ENCODE data around the gene GPX7.
A peak's percentile ranks its signal among the peaks of the same experiment; 100 is the strongest.

The GPX7 gene

GRCh38 chr1:52631759-52632331 lies 29.7 kb downstream of the GPX7 start:
- peak; percentile 28 for DNase-seq

- DNase-seq: peak; percentile 84
Measured at GRCh38 chr1:52632732-52633290, 30.6 kb downstream of the GPX7 start, which contains the start of gene SHISAL2A. Gene SHISAL2A (plus strand): TSS chr1:52633168. CDS start chr1:52633494, 326 bp downstream.

- DNase-seq: peak; percentile 56
Measured at GRCh38 chr1:52633291-52633754, 31.2 kb downstream of the GPX7 start.

GRCh38 chr1:52634111-52634510 lies 31.9 kb downstream of the GPX7 start:
- DNase-seq: peak; percentile 44

- DNase-seq: peak; percentile 14
Measured at GRCh38 chr1:52635321-52636089, 33.3 kb downstream of the GPX7 start.

GRCh38 chr1:52636721-52637695 lies 34.8 kb downstream of the GPX7 start:
- DNase-seq: peak; percentile 79

- no peak for DNase-seq
Measured at GRCh38 chr1:52637946-52638345, 35.8 kb downstream of the GPX7 start.

- no peak for DNase-seq
Measured at GRCh38 chr1:52640697-52641096, 38.5 kb downstream of the GPX7 start.

GRCh38 chr1:52641307-52641706 lies 39.1 kb downstream of the GPX7 start:
- DNase-seq: no peak

GRCh38 chr1:52645261-52645660 lies 43.1 kb downstream of the GPX7 start:
- no peak for DNase-seq

GRCh38 chr1:52651904-52652303 lies 49.7 kb downstream of the GPX7 start:
- DNase-seq: no peak

- no peak for DNase-seq
Measured at GRCh38 chr1:52653207-52653849, 51.2 kb downstream of the GPX7 start.

- DNase-seq: no peak
Measured at GRCh38 chr1:52654063-52654462, 51.9 kb downstream of the GPX7 start.

GRCh38 chr1:52657702-52658101 lies 55.5 kb downstream of the GPX7 start:
- no peak for DNase-seq

All from CD4-positive, alpha-beta T cell treated with Interleukin-6 for 4 hours (primary cell).